Measurements from ENCODE around the gene OR6V1. TPM values are rescaled to one million over a fixed set of nuclear protein-coding genes. Genes with fewer than 3 reads are reported as not detected.

OR6V1 gene
- total RNA-seq, 1 experiment from 2014 or later, result not detected

- no peaks in the 10 kb centered on the region for H3K36me3 Mint-ChIP-seq (ENCODE audit: insufficient read depth, unreplicated experiment)
- H3K4me1 Mint-ChIP-seq (ENCODE audit: low read depth, unreplicated experiment), result no peaks in the 10 kb centered on the region
- H3K27ac Mint-ChIP-seq (ENCODE audit: unreplicated experiment), result no peak overlapping the region
- H3K4me3 Mint-ChIP-seq (ENCODE audit: low read depth, unreplicated experiment), result no peak overlapping the region
- H3K9me3 Mint-ChIP-seq (ENCODE audit: low read depth, unreplicated experiment), result no peaks in the 10 kb centered on the region
- intact Hi-C loops (cut with micrococcal nuclease; ENCODE audit: unreplicated experiment), result no loop called here
- no peak for DNase-seq
- H3K27me3 Mint-ChIP-seq (ENCODE audit: unreplicated experiment), result peaks cover 56% of the 10 kb centered on the region
- BruUV-seq (replicated peaks), result no TSS peak
- TF ChIP-seq, protein P1, sequence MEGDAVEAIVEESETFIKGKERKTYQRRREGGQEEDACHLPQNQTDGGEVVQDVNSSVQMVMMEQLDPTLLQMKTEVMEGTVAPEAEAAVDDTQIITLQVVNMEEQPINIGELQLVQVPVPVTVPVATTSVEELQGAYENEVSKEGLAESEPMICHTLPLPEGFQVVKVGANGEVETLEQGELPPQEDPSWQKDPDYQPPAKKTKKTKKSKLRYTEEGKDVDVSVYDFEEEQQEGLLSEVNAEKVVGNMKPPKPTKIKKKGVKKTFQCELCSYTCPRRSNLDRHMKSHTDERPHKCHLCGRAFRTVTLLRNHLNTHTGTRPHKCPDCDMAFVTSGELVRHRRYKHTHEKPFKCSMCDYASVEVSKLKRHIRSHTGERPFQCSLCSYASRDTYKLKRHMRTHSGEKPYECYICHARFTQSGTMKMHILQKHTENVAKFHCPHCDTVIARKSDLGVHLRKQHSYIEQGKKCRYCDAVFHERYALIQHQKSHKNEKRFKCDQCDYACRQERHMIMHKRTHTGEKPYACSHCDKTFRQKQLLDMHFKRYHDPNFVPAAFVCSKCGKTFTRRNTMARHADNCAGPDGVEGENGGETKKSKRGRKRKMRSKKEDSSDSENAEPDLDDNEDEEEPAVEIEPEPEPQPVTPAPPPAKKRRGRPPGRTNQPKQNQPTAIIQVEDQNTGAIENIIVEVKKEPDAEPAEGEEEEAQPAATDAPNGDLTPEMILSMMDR (IDR thresholded peaks at IDR 0.05; ENCODE audit: unreplicated experiment), result no peak
- CTCF ChIA-PET, result no interaction called here
Measured at GRCh38 chr7:143027683-143028082, 24.5 kb upstream of the OR6V1 start.

GRCh38 chr7:143038635-143039034 is 13.5 kb upstream of the OR6V1 start:
- CTCF ChIA-PET, result no interaction called here
- TF ChIP-seq, protein P1 (IDR thresholded peaks at IDR 0.05; ENCODE audit: unreplicated experiment), result no peak
- H3K27me3 Mint-ChIP-seq (ENCODE audit: unreplicated experiment), result peaks cover 33% of the 10 kb centered on the region

DNA sequence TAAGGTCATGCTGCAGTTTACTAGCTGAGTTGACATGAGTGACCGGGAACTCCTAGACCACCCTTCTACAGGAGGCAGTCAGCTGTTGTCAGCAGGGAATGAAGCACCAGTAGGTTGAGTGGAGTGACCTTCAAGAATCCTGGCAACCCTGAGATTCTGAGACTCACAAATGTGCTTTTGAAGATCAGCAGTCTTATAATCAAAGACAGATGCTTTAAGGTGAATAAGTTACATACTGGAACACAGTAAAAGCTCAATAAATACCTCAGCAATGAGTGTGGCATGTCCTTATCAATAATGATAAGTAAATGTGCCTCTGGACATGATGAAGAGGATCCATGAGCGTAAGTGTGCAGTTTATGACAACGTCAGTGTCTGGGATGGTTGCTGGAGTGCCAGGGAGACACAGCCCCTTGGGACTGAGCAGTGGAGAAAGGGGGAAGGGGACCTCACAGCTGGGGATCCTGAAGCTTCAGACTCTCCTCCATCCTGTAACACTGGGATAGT is 11.9 kb upstream of the OR6V1 start:
- BruUV-seq (replicated peaks), result no TSS peak
- H3K4me3 Mint-ChIP-seq (ENCODE audit: low read depth, unreplicated experiment), result no peak overlapping the region
- H3K27me3 Mint-ChIP-seq (ENCODE audit: unreplicated experiment), result peaks cover 17% of the 10 kb centered on the region
- DNase-seq, result no peak
- intact Hi-C loops (cut with micrococcal nuclease; ENCODE audit: unreplicated experiment), result no loop called here
- no peaks in the 10 kb centered on the region for H3K36me3 Mint-ChIP-seq (ENCODE audit: insufficient read depth, unreplicated experiment)
- CTCF ChIA-PET, result no interaction called here
- peaks cover 11% of the 10 kb centered on the region for H3K4me1 Mint-ChIP-seq (ENCODE audit: low read depth, unreplicated experiment)
- no peak overlapping the region for H3K27ac Mint-ChIP-seq (ENCODE audit: unreplicated experiment)
- no peaks in the 10 kb centered on the region for H3K9me3 Mint-ChIP-seq (ENCODE audit: low read depth, unreplicated experiment)
- TF ChIP-seq, protein P1 (IDR thresholded peaks at IDR 0.05; ENCODE audit: unreplicated experiment), result no peak

More at GRCh38 chr7:143038635-143039034, 13.5 kb upstream of the OR6V1 start:
- H3K4me1 Mint-ChIP-seq (ENCODE audit: low read depth, unreplicated experiment), result peaks cover 11% of the 10 kb centered on the region
- H3K36me3 Mint-ChIP-seq (ENCODE audit: insufficient read depth, unreplicated experiment), result no peaks in the 10 kb centered on the region
- H3K9me3 Mint-ChIP-seq (ENCODE audit: low read depth, unreplicated experiment), result peaks cover 5% of the 10 kb centered on the region
- BruUV-seq (replicated peaks), result no TSS peak
- no peak overlapping the region for H3K4me3 Mint-ChIP-seq (ENCODE audit: low read depth, unreplicated experiment)
- intact Hi-C loops (cut with micrococcal nuclease; ENCODE audit: unreplicated experiment), result no loop called here
- no peak overlapping the region for H3K27ac Mint-ChIP-seq (ENCODE audit: unreplicated experiment)
- no peak for DNase-seq

DNA sequence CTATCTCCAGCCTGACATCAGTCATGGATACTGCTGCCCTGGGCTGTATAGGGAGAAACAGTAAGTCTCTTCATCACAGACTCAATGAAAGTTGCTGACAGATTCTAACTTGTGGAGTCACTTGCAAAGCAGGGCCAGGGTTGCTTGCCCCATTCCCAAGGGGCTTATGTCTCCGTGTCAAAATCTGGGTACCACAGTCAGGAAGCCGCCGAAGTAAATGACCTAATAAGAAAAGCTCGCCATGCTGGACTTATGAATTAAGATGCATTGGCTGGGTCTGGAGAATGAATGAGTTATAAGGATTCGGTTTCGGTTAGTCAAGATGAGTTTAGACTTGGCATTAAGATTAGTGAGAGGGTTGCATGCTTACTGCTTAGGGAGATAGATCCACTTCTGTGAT is 10.8 kb upstream of the OR6V1 start:
- Mint-ChIP-seq H3K4me1 (ENCODE audit: low read depth, unreplicated experiment) (peaks cover 11% of the 10 kb centered on the region), H3K36me3 (ENCODE audit: insufficient read depth, unreplicated experiment) (no peaks in the 10 kb centered on the region), H3K9me3 (ENCODE audit: low read depth, unreplicated experiment) (no peaks in the 10 kb centered on the region), H3K4me3 (ENCODE audit: low read depth, unreplicated experiment) (no peak overlapping the region), H3K27ac (ENCODE audit: unreplicated experiment) (no peak overlapping the region), H3K27me3 (ENCODE audit: unreplicated experiment) (peaks cover 22% of the 10 kb centered on the region)
- CTCF ChIA-PET, result interaction anchor here (0.7 kb wide), 1 partner anchor 296 kb away, joined by 3 read pairs; no protein-coding TSS in a partner anchor
- TF ChIP-seq, protein P1 (IDR thresholded peaks at IDR 0.05; ENCODE audit: unreplicated experiment), result no peak
- DNase-seq, result no peak
- intact Hi-C loops (cut with micrococcal nuclease; ENCODE audit: unreplicated experiment), result no loop called here
- BruUV-seq (replicated peaks), result no TSS peak
